Measurements from ENCODE around the gene JAM3.

JAM3 gene

GRCh38 chr11:134118006-134118405 is 49.1 kb downstream of the JAM3 start:
- DNase-seq, result no peak

GRCh38 chr11:134119094-134119493 is 50.2 kb downstream of the JAM3 start:
- no peak for DNase-seq

DNA sequence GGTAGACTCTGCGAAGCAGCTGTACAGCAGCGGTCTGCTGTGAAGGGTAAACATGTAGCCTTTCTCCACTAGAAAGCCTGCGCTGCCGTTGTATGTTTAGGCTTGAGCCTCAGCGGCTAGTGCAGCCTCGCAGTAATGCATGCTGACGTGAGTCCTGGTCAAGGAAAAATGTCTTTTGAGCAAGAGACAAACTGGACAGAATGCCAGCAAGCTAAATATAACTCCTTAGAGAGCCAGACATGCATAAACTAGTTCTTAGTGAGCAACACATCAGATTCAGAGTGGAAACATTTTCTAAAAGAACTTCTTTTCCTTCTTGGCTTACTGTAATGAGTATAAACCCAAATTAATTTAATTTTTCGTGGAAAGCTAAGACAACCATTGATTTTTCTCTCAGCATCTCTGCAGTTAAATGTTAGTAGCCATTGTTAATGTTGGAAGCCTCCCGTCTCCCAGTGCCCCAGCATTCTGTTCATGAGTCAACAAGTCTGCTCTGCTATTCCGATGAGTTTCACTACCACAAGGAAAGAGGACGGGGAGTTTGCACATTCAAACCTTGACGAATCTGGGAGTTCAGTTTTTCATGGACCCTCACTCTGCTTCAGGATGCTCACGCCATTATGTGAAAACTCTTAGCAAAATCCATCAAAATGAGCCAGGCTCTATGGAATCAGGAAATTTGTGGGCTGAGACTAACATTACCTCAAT is 51.4 kb downstream of the JAM3 start:
- no peak for DNase-seq

DNA sequence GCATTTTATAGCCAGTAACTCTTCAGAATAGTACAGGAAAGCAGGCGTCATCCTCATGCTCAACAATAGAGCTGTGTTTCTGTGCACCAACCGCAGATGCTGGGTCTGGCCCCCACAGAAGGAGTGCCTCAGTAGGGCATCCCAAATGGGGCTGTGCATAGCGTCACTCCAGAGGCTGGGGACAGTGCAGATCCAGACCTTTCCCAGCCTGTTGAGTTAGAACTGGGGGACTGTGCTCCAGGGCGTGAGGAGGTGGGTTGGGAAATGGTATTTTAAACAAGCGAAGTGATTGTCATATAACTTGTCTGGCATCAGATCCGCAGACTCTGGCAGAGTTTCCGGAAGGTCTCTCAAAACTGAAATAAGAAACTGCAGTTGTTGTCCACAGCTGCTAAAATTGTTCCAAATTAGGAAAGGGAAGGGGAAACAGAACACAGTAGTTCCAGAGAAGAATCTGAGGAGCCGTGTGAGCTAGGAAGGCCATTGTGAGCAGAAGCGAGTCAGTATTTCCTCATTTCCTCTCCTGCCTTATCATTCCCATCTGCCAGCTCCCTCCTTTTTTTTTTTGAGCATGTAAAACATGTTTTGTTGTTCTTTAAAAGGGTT is 52.2 kb downstream of the JAM3 start:
- no peak for DNase-seq

- DNase-seq, result no peak
Observed at GRCh38 chr11:134124660-134125451, 56.0 kb downstream of the JAM3 start.

GRCh38 chr11:134125507-134125906 is 56.6 kb downstream of the JAM3 start:
- DNase-seq, result no peak

- DNase-seq, result no peak
Observed at GRCh38 chr11:134126217-134126822, 57.4 kb downstream of the JAM3 start.

DNA sequence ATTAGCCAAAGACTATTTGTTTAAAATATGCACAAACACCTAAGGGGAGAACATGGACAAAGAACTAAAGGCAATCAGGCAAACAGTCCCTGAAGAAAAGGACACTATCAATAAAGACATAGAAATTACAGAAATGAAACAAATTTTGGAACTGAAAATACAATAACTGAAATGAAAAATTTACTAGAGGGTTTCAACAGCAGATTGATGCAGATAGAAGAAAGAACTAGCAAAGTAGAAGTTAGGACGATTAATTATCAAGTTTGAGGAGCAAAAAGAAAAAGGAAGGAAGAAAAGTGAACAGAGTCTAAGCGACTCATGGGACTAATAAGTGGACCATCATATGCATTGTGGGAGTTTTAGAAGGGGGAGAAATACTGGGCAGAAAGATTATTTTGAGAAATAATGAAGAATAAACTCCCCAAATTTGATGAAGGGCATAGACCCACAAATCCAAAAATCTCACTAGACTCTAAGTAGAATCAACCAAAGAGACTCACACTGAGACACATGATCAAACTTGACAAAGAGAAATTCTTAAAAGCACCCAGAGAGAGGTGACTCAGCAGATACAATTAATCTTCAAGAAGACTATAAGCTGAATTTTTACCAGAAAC is 62.9 kb downstream of the JAM3 start:
- DNase-seq, result no peak

DNA sequence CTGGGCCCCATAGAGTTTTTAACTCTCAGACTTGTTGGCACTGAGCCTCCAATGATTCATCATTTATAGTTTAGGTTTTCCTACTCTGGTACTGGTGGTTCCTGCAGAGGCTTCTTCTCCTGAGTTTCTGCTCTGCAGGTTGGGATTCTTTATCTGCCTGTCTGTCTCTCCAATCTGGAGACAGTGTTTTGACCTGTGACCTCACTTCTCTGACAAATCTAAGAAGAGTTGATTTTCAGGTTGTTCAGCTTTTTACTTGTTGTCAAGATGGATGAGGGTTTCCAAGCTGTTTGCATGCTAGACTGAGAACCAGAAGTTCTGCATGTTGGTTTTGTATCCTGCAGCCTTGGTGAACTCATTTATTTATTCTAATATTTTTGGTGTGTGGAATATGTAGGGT is 63.9 kb downstream of the JAM3 start:
- no peak for DNase-seq

- DNase-seq, result no peak
Observed at GRCh38 chr11:134134167-134134566, 65.3 kb downstream of the JAM3 start.

GRCh38 chr11:134138376-134138775 is 69.5 kb downstream of the JAM3 start:
- no peak for DNase-seq

DNA sequence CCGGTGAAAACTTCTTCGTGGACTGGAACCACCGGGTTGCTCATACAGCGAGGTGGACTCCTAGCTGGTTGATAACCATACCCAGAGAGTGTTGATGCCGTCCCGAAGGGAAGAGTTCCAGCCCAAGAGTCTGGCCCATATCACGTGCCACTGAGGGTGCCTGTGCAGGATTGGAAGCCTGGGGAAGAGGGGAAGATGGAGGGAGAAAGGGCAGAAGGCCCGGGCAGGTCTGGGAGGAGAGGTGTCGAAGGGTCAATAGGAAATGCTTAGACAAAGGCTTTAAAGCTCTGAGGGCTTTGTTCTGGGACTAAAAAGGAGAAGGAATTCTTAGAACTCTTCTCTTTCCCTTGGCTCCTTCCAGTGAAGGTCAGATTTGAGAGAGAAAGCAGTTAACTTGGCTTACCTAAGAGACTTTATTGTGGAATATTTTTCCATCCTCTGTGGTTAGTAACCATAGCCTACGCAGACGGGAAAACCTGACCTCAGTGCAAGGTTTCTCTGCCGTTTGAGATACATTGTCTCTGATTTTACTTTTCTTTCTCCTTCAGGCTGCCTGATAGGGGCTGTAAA is 70.5 kb downstream of the JAM3 start:
- DNase-seq, result no peak

GRCh38 chr11:134139873-134140331 is 71.0 kb downstream of the JAM3 start:
- DNase-seq, result peak; percentile 69

GRCh38 chr11:134140961-134141490 is 72.2 kb downstream of the JAM3 start:
- no peak for DNase-seq

DNA sequence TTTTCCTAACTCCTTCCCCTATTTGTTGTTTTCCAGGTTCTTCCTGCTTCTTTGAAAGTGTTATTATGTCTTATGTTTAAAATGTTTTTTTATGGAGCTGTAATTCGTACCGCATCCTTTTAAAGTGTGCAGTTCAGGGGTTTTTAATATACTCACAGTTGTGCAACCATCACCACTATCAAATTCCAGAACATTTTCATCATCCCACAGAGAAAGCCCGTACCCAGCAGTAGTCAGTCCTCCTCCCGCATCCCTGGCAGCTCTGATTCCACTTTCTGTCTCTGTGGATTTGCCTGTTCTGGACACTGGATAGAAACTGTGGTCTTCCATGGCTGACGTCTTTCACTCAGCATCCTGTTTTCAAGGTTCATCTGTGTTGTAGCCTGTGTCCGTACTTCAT is 73.7 kb downstream of the JAM3 start:
- DNase-seq, result no peak

- DNase-seq, result no peak
Observed at GRCh38 chr11:134143801-134144200, 74.9 kb downstream of the JAM3 start.

DNA sequence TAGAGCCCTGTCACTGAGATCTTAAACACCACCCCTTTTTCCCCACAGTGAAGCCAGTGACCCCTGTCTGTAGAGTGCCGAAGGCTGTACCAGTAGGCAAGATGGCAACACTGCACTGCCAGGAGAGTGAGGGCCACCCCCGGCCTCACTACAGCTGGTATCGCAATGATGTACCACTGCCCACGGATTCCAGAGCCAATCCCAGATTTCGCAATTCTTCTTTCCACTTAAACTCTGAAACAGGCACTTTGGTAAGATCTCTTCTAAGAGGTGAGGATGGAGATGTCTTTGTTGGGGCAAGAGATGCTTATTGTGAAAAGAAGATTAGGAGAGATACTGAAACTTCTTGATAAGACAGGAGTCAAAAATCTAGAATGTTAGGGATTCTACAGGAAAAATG is 75.9 kb downstream of the JAM3 start:
- DNase-seq, result no peak

- no peak for DNase-seq
Observed at GRCh38 chr11:134145715-134146114, 76.8 kb downstream of the JAM3 start.

DNA sequence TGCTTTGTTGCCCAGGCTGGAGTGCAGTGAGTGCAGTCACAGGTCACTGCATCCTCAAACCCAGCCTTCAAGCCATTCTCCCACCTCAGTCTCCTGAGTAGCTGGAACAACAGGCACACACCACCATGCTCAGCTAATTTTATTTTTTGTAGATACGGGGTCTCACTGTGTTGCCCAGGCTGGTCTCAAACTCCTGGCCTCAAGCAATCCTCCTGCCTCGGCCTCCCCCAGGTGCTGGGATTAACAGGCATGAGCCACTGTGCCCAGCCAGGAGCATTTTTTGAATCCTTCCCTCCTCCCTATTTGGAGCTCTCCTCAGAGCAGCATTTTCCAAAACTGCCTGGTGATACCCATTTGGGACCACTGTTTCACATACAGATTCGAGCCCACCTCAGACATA is 77.7 kb downstream of the JAM3 start:
- DNase-seq, result no peak

DNA sequence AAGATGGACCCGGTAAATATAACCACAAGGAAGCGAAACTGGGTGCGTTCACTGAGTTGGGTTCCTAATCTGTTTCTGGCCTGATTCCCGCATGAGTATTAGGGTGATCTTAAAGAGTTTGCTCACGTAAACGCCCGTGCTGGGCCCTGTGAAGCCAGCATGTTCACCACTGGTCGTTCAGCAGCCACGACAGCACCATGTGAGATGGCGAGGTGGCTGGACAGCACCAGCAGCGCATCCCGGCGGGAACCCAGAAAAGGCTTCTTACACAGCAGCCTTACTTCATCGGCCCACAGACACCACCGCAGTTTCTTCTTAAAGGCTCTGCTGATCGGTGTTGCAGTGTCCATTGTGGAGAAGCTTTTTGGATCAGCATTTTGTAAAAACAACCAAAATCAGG is 80.5 kb downstream of the JAM3 start:
- no peak for DNase-seq

DNA sequence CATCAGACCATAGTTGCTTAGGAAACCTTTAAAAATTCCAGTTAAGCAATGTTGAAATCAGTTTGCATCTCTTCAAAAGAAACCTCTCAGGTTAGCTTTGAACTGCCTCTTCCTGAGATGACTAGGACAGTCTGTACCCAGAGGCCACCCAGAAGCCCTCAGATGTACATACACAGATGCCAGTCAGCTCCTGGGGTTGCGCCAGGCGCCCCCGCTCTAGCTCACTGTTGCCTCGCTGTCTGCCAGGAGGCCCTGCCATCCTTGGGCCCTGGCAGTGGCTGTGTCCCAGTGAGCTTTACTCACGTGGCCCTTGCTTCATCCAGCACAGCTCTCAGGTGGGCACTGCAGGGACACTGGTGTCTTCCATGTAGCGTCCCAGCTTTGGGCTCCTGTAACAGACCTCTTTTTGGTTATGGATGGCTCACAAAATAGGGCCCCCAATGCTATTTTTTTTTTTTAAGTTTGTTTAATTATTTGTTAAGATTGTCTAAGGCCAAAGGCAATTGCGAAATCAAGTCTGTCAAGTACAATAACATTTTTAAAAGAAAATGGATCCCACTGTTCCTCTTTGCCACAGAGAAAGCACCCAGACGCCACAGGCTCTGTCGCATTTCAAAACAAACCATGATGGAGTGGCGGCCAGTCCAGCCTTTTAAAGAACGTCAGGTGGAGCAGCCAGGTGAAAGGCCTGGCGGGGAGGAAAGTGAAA is 81.5 kb downstream of the JAM3 start:
- no peak for DNase-seq

All from COR-L47 (cell line).